ENCODE data around the gene WBP4. TPM values are rescaled to one million over a fixed set of nuclear protein-coding genes. Genes with fewer than 3 reads are reported as not detected.

WBP4 gene
- total RNA-seq, 1 experiment from 2014 or later: 10.0 TPM

DNA sequence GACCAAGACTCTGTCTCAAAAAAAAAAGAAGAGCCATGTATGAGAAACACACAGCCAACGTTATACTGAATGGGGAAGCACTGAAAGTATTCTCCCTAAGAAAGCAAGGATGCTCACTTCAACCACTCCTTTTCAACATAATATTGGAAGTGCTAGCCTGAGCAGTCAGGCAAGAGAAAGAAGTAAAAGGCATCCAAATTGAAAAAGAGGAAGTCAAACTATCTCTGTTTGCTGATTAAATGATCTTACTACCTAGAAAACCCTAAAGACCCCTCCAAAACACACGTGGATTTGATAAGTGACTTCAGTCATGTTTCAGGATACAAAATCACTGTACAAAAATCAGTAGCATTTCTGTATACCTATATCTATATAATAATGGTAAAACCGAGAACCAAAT, 16.2 kb downstream of the WBP4 start:
- Histone ChIP-seq H3K36me3 (ENCODE audit: control insufficient read depth, insufficient read depth, low read length) (peaks cover 8% of the 10 kb centered on the region), H3K4me1 (ENCODE audit: control insufficient read depth, insufficient read depth, low read length) (no peaks in the 10 kb centered on the region), H3K27ac (ENCODE audit: low read length) (no peak overlapping the region), H3K4me3 (ENCODE audit: low read depth in 2 of 2, low read length in 2 of 2) (no peak overlapping the region), H3K27me3 (ENCODE audit: control insufficient read depth, insufficient read depth, low read length) (no peaks in the 10 kb centered on the region), H3K9me3 (ENCODE audit: control insufficient read depth, insufficient read depth, low read depth, low read length) (no peaks in the 10 kb centered on the region)
- TF ChIP-seq, protein P1, sequence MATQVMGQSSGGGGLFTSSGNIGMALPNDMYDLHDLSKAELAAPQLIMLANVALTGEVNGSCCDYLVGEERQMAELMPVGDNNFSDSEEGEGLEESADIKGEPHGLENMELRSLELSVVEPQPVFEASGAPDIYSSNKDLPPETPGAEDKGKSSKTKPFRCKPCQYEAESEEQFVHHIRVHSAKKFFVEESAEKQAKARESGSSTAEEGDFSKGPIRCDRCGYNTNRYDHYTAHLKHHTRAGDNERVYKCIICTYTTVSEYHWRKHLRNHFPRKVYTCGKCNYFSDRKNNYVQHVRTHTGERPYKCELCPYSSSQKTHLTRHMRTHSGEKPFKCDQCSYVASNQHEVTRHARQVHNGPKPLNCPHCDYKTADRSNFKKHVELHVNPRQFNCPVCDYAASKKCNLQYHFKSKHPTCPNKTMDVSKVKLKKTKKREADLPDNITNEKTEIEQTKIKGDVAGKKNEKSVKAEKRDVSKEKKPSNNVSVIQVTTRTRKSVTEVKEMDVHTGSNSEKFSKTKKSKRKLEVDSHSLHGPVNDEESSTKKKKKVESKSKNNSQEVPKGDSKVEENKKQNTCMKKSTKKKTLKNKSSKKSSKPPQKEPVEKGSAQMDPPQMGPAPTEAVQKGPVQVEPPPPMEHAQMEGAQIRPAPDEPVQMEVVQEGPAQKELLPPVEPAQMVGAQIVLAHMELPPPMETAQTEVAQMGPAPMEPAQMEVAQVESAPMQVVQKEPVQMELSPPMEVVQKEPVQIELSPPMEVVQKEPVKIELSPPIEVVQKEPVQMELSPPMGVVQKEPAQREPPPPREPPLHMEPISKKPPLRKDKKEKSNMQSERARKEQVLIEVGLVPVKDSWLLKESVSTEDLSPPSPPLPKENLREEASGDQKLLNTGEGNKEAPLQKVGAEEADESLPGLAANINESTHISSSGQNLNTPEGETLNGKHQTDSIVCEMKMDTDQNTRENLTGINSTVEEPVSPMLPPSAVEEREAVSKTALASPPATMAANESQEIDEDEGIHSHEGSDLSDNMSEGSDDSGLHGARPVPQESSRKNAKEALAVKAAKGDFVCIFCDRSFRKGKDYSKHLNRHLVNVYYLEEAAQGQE (IDR thresholded peaks at IDR 0.05; ENCODE audit: insufficient read depth in 1 of 2, low read depth in 2 of 2, low read length in 1 of 2): no peak
- ChIA-PET CTCF (no interaction called here), POLR2A (no interaction called here)
- ATAC-seq: no peak
- in situ Hi-C loops (cut with HindIII; ENCODE audit: low pct_unique_long_range_greater_than_20kb, low sequenced_read_pairs) (no loop called here), intact Hi-C loops (cut with micrococcal nuclease; ENCODE audit: unreplicated experiment) (loop anchor here (10.0 kb wide), 1 partner anchor 117 kb away; the partner anchor contains the start of gene KBTBD7)
- no peak for DNase-seq (ENCODE audit: low read depth, low spot score)
- no TSS peak for BruUV-seq (replicated peaks)

DNA sequence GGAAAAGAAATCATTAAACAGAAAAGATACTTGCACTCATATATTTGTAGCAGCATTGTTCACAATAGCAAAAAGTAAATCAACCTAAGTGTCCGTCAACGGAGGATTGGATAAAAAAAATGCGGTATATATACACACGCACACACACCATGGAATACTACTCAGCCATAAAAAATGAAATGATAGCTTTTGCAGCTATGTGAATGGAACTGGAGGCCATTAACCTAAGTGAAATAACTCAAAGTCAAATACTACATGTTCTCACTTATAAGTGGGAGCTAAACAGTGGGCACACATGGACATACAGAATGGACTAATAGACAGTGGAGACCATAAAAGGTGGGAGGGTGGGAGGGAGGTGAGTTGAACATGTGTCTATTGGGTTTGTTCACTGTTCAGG, 18.4 kb downstream of the WBP4 start:
- DNase-seq (ENCODE audit: low read depth, low spot score) (no peak), ATAC-seq (no peak)
- POLR2A ChIA-PET: interaction anchor here (0.6 to 1.1 kb wide), 3 partner anchors 19 to 541 kb away, joined by 3 to 5 read pairs (median 4); partner anchors contain the start of gene WBP4
- BruUV-seq (replicated peaks): no TSS peak
- H3K27me3 ChIP-seq (ENCODE audit: control insufficient read depth, insufficient read depth, low read length): no peaks in the 10 kb centered on the region
- in situ Hi-C loops (cut with HindIII; ENCODE audit: low pct_unique_long_range_greater_than_20kb, low sequenced_read_pairs): no loop called here
- H3K4me3 ChIP-seq (ENCODE audit: low read depth in 2 of 2, low read length in 2 of 2): no peak overlapping the region
- CTCF ChIA-PET: no interaction called here
- no peaks in the 10 kb centered on the region for H3K4me1 ChIP-seq (ENCODE audit: control insufficient read depth, insufficient read depth, low read length)
- TF ChIP-seq POLR2AphosphoS5 (IDR thresholded peaks at IDR 0.05; ENCODE audit: low read depth, low read length): no peak
- no peak for TF ChIP-seq SIN3A (IDR thresholded peaks at IDR 0.05; ENCODE audit: borderline replicate concordance, insufficient read depth, low read depth, low read length)
- TF ChIP-seq CTCF (IDR thresholded peaks at IDR 0.05): no peak
- TF ChIP-seq, protein P1 (IDR thresholded peaks at IDR 0.05; ENCODE audit: insufficient read depth in 1 of 2, low read depth in 2 of 2, low read length in 1 of 2): no peak
- no peak for TF ChIP-seq TCF7L2 (IDR thresholded peaks at IDR 0.05; ENCODE audit: low read depth, low read length)
- no peak overlapping the region for H3K27ac ChIP-seq (ENCODE audit: low read length)
- no peaks in the 10 kb centered on the region for H3K9me3 ChIP-seq (ENCODE audit: control insufficient read depth, insufficient read depth, low read depth, low read length)
- H3K36me3 ChIP-seq (ENCODE audit: control insufficient read depth, insufficient read depth, low read length): peaks cover 8% of the 10 kb centered on the region
- intact Hi-C loops (cut with micrococcal nuclease; ENCODE audit: unreplicated experiment): loop anchor here (10.0 kb wide), 1 partner anchor 115 kb away; the partner anchor contains the start of gene KBTBD7

Measured in Panc1 (cell line).